Stimulated activated CD8-positive, alpha-beta memory T cell treated with anti-CD3 and anti-CD28 coated beads, Interleukin-15, amount 100 ng/mL, for 4 hours (primary cell): ENCODE measurements around the gene KRI1.
"Not testable (repeated sequence)": the region's sequence is repeated elsewhere in the genome, so short reads cannot be mapped to it uniquely, and the experiment has no call there.

Experiments used
- DNase-seq, 2 donors: peaks; one replicate each; pipeline ENCODE4 v3.0.0-alpha.2; 2020; ENCODE audit warnings: low read depth in 2 of 2

Gene KRI1

DNA sequence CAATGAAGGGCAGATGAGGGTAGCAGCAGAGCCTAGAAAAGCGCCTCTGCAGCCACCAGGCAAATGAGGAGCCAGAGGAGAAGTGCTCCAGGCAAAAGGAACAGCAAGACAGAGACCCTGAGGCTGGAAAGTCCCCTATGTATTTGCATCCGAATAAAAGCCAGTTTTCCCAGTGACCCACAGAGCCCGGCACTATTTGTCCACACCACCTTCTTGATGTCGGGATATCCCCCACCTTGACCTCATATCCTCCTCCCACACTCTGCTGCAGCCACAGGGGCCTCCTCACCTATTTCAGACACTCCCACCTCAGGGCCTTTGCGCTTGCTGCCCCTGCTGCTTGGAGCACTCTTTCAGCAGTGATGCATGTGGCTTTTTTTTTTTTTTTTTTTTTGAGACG is 15.5 kb downstream of the KRI1 start:
- no peak for DNase-seq

DNA sequence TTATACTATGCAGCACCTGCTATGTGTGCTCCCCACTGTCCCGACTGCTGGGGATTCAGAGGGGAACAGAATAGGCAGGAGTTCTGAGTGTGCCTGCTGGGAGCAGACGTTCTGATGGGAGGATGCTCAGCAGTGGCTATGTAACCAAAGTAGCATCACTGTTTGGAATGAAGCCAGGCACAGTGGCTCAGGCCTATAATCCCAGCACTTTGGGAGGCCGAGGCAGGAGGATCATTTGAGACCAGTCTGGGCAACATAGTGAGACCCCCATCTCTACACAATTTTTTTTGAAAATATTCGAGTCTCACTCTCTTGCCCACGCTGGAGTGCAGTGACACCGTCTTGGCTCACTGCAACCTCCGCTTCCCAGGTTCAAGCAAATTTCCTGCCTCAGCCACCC is 16.1 kb downstream of the KRI1 start:
- DNase-seq: no peak

DNA sequence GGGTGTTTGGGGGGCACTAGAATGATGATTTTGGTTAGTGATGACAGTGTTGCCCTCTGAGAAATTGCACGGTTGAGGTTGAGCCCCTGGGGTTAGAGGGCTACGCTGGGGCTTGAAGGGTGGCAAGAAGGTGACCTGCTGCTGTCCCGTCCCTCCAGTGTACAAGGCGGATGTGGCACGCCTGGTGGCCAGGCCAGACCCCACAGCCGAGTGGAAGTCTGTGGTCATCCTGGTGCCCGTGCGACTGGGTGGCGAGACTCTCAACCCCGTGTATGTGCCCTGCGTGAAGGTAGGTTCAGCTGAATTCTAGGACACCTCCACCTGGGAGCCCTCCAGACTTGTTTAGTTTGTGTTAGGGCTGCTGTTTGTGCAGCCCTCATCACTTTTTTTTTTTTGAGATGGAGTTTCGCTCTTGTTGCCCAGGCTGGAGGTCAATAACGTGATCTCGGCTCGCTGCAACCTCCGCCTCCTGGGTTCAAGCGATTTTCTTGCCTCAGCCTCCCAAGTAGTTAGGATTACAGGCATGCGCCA is 17.0 kb downstream of the KRI1 start:
- DNase-seq: no peak

DNA sequence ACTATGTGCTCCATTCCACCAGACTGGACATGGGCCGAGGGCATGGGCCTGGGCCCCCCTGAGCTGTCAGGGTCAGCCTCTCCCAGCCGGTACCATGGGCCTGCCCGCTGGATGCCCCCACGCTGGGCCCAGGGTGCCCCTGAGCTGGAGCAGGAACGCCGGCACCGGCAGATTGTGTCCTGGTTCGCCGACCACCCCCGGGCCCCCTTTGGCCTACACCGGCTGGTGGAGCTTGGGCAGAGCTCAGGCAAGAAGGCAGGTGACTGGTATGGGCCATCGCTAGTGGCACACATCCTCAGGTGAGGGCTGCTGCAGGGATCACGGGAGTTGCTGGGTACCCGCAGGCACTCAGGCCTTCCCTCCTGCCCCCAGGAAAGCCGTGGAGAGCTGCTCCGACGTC is 19.0 kb downstream of the KRI1 start:
- DNase-seq: no peak

DNA sequence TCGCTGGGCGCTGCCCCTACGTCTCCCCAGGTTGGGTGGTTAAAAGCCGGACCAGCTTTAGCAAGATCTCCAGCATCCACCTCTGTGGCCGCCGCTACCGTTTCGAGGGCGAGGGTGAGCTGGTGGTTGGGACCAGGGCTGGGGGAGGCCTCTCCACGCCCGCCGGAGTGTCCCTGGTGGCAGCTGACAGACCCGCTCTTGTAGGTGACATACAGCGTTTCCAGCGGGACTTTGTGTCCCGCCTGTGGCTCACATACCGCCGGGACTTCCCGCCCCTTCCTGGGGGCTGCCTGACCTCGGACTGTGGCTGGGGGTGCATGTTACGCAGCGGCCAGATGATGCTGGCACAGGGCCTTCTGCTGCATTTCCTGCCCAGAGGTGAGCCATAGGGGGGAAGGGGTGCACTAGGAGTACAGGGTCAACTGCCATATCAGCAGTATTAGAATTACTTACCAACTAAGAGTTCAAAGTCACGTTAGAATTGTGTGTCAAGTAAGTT is 21.0 kb downstream of the KRI1 start:
- DNase-seq: no peak

DNA sequence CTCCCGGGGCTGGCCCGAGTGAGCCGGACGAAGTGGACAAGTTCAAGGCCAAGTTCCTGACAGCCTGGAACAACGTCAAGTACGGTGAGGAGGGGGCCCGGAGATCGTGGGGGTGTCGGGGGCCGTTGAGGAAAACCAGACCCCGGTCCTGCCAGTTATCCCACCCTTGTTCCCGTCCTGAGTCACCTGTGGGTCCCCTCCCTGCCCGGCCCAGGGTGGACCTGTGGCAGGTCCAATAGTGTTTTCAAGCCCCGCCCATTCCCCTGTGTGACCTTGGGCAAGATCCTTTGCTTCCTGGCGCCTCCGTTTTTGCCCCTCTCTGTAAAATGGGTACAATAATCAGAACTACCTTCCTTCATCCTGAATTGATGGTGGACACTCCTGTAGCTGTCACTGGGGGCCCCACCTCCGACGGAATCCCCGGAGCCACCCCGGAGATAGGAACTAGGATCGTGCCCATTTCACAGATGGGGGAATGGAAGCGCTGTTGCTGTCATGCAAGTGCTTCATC is 21.5 kb downstream of the KRI1 start:
- no peak for DNase-seq

- peak; percentile 50 to 61 for DNase-seq
These were observed 22.2 kb downstream of the KRI1 start, which contains the start of gene ATG4D for GRCh38 chr19:10543420-10544241. TSS of gene ATG4D (plus strand) at chr19:10543904. CDS start at chr19:10544091, 187 bp downstream.

GRCh38 chr19:10543059-10543419 is 22.8 kb downstream of the KRI1 start:
- DNase-seq: no peak

- DNase-seq: not testable (repeated sequence)
These were observed 26.8 kb downstream of the KRI1 start for GRCh38 chr19:10539016-10539415.

DNA sequence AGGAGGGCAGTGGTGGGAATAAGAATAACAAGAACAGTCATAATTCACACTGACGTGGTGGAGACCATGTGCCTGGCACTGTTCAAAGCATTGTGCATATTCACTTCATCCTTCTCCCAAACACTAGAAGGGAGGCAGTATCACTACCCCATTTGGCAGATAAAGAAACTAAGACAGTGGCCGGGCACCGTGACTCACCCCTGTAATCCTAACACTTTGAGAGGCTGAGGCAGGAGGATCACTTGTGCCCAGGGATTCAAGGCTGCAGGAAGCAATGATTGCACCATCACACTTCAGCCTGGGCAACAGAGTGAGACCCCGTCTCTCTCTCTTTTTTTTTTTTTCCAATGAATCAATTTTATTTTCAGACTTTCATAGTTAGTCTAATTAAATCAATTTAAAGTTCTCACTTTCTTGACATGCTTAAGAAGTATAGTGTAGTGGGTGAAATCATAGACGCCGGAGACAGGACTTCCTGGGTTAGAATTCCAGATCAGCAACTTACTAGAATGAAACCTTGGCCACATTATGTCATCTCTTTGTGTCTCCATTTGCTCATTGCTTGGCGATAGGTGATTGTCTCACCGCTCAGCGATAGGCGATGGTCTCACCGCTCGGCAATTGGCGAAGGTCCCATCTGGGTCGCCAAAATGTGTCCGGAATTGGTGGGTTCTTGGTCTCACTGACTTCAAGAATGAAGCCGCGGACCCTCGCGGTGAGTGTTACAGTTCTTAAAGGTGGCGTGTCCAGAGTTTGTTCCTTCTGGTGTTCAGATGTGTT is 27.4 kb downstream of the KRI1 start:
- DNase-seq: no peak

DNA sequence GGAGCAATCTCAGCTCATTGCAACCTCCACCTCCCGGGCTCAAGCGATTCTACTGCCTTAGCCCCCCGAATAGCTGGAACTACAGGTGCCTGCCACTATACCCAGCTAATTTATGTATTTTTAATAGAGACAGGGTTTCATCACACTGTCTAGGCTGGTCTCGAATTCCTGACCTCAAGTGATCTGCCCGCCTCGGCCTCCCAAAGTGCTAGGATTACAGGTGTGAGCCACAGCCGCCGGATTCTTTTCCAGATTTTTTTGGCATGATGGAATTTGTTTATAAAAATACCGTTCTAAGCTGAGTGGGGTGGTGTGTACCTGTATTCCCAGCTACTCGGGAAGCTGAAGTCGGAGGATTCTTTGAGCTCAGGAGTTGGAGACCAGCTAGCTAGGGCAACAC is 28.1 kb downstream of the KRI1 start:
- no peak for DNase-seq

DNA sequence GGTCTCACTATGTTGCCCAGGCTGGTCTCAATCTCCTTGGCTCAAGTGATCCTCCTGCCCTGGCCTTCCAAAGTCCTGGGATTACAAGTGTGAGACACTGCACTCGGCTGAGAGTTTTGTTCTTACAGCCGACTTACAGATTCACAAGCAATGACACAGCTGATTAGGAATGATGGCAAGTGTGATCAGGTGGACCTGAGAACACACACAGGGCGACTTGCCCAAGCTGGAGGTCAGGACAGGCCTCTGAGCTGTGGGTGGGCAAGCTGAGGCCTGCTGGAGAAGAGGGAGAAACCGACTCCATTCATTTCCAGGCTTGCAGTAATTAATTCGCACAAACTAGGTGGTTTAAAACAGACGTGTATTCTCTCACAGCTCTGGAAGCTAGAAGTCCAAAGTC is 30.2 kb downstream of the KRI1 start:
- DNase-seq: no peak

DNA sequence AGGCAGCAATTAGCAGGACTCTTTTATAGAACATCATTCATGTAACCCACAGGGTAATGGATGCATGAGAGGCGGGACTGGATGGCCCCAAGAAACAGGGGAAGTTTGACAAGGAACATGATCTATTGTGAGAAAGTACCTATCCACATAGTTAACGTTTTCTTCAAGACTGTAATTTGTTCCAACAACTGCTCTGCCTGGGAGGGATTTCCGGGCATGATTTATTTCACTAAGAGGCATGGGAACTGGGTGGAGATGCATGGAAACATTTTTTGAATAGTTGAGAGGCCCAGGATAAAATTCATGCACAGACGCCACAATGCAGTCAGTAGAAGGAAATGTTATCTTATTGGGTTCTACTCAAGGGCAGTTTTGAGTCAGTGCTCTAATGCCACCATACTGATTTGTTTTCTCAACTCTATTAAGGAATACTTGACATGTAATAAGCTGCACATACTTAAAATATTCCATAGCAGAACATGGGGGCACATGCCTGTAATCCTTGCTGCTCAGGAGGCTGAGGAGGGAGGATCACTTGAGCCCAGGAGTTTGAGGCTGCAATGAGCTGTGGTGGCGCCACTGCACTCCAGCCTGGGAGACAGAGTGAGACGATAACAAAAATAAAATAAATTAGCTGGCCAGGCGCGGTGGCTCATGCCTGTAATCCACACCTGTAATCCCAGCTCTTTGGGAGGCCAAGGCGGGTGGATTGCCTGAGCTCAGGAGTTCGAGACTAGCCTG is 32.0 kb downstream of the KRI1 start:
- no peak for DNase-seq

- no peak for DNase-seq
These were observed 33.4 kb downstream of the KRI1 start for GRCh38 chr19:10532457-10532856.

- not testable (repeated sequence) for DNase-seq
These were observed 38.9 kb downstream of the KRI1 start for GRCh38 chr19:10526887-10527286.

DNA sequence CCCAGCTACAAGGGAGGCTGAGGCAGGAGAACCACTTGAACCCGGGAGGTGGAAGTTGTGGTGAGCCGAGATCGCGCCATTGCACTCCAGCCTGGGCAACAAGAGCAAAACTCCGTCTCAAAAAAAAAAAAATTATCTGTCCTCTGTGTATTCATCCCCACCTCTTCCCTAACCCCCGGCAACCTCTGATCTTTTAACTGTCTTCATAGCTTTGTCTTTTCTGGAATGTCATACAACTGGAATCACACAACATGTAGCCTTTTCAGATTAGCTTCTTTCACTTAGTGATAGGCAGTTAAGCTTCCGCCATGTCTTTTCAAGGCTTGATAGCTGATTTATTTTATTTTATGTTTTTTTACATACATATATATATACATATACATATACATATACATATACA is 40.2 kb downstream of the KRI1 start:
- no peak for DNase-seq

DNA sequence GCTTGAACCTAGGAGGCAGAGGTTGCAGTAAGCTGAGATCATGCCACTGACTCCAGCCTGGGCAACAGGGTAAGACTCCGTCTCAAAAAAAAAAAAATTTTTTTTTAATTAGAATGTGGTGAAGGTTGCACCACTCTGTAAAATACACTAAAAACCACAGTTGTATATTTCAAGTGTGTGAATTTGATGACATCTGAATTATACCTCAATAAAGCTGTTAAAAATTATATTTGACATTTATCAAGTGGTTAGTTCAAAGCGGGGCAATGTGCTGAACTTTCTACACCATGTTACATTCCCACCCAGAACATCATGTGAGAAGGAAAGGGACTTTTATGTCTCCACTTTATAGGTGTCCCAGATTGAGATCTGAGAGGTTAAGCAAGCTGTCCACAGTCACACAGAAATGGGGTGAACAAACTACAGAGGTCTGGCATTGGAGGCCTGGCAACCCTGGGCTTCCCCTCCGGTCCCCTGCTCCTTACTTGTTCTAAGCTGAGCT is 42.6 kb downstream of the KRI1 start:
- DNase-seq: no peak

- no peak for DNase-seq
These were observed 44.2 kb downstream of the KRI1 start for GRCh38 chr19:10521461-10522171.

DNA sequence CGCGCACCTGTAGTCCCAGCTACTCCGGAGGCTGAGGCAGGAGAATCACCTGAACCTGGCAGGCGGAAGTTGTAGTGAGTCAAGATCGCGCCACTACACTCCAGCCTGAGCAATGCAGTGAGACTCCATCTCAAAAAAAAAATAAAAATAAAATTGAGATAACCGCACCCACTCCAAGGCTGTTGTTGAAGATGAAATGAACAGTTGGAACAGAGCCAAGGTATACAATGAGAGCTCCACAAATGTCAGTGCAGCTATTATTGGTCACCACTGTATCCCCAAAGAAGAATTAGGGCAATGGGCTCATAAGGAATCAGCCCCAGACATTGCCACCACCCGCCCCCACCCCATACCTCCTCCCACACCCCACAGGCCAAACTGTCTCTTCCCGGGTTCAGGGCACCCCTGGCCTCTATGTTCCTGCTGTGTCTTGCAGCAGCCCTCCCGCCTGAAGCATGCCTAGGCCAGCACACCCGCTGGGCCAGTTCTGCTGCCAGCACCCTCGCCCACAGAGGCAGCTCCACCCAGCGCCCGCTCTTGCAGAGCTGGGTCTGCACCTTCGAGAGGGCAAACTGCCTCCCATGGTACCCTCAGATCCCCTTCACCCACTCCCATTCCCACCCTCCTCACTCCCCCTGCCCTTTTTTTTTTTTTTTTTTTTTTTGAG is 45.0 kb downstream of the KRI1 start:
- no peak for DNase-seq

GRCh38 chr19:10519421-10519820 is 46.4 kb downstream of the KRI1 start:
- DNase-seq: no peak
